GM19372 (cell line): ENCODE data around the gene UTP3.
A peak's percentile ranks its signal among the peaks of the same experiment; 100 is the strongest.
"Not testable (repeated sequence)": the region's sequence is repeated elsewhere in the genome, so short reads cannot be mapped to it uniquely, and the experiment has no call there.

ENCODE experiments used
- ATAC-seq: cut with Tn5 transposase; IDR thresholded peaks from one replicate; pipeline ENCODE4 v1.9.1; 2021; ENCODE audit warnings: mild to moderate bottlenecking, low read depth, moderate library complexity; ENCODE audit not compliant: unreplicated experiment

The UTP3 gene

GRCh38 chr4:70714079-70714887, 26.0 kb downstream of the UTP3 start:
- peak; percentile 53 for ATAC-seq

- ATAC-seq = no peak
Measured at GRCh38 chr4:70715097-70715496, 26.8 kb downstream of the UTP3 start.

GRCh38 chr4:70718811-70719604, 30.7 kb downstream of the UTP3 start:
- no peak for ATAC-seq

- ATAC-seq = no peak
Measured at GRCh38 chr4:70721747-70722146, 33.4 kb downstream of the UTP3 start, which contains the start of gene RUFY3. RUFY3 (plus strand) TSS chr4:70721964; CDS start chr4:70722574, 610 bp downstream.

GRCh38 chr4:70722199-70722791, 34.0 kb downstream of the UTP3 start:
- ATAC-seq = no peak

GRCh38 chr4:70724463-70724862, 36.1 kb downstream of the UTP3 start:
- no peak for ATAC-seq

- no peak for ATAC-seq
Measured at GRCh38 chr4:70725633-70726032, 37.3 kb downstream of the UTP3 start.

GRCh38 chr4:70726515-70726914, 38.2 kb downstream of the UTP3 start:
- not testable (repeated sequence) for ATAC-seq

GRCh38 chr4:70728091-70728490, 39.8 kb downstream of the UTP3 start:
- no peak for ATAC-seq

- not testable (repeated sequence) for ATAC-seq
Measured at GRCh38 chr4:70732878-70733277, 44.5 kb downstream of the UTP3 start.

- ATAC-seq = peak; percentile 94
Measured at GRCh38 chr4:70734168-70734954, 46.0 kb downstream of the UTP3 start.

- ATAC-seq = peak; percentile 2
Measured at GRCh38 chr4:70734971-70735370, 46.6 kb downstream of the UTP3 start.

GRCh38 chr4:70735915-70736314, 47.6 kb downstream of the UTP3 start:
- not testable (repeated sequence) for ATAC-seq

- ATAC-seq = no peak
Measured at GRCh38 chr4:70737006-70737405, 48.7 kb downstream of the UTP3 start.

- ATAC-seq = no peak
Measured at GRCh38 chr4:70737409-70737808, 49.1 kb downstream of the UTP3 start.

GRCh38 chr4:70739496-70740337, 51.4 kb downstream of the UTP3 start:
- ATAC-seq = no peak
